Liver (tissue), 9 donors: ENCODE results near the gene CHAT. TPM values are rescaled to one million over a fixed set of nuclear protein-coding genes. Genes with fewer than 3 reads are reported as not detected.

Experiments used
- DNase-seq: peaks from one replicate; pipeline ENCODE4 v3.0.0-alpha.2; 2017; ENCODE audit warnings: low spot score
- H3K27ac ChIP-seq, 2 donors: one replicate each; pipeline ENCODE4 v1.7.0; 2013; ENCODE audit warnings: inconsistent platforms in 2 of 2, low read length in 2 of 2, control low read depth in 1 of 2, low read depth in 1 of 2, mild to moderate bottlenecking in 1 of 2
- H3K27me3 ChIP-seq, 4 donors: one replicate each; pipeline versions ENCODE4 v1.6.1 to v1.7.0; 2013; ENCODE audit warnings: low read length in 3 of 4, inconsistent platforms in 1 of 4, mild to moderate bottlenecking in 1 of 4, moderate library complexity in 1 of 4; ENCODE audit not compliant: control insufficient read depth in 4 of 4, insufficient read depth in 4 of 4
- H3K36me3 ChIP-seq, 4 donors: one replicate each; pipeline versions ENCODE4 v1.6.1 to v1.7.0; 2013; ENCODE audit warnings: low read length in 3 of 4, mild to moderate bottlenecking in 3 of 4, low read depth in 1 of 4, moderate library complexity in 1 of 4; ENCODE audit not compliant: control insufficient read depth in 4 of 4, insufficient read depth in 3 of 4
- H3K4me1 ChIP-seq, 4 donors: one replicate each; pipeline versions ENCODE4 v1.6.1 to v1.7.0; 2013; ENCODE audit warnings: low read length in 3 of 4, mild to moderate bottlenecking in 3 of 4, moderate library complexity in 1 of 4; ENCODE audit not compliant: control insufficient read depth in 4 of 4, insufficient read depth in 4 of 4
- H3K4me3 ChIP-seq, 3 donors: one replicate each; pipeline versions ENCODE4 v1.6.1 to v1.7.0; 2013; ENCODE audit warnings: low read length in 3 of 3, control low read depth in 1 of 3, low read depth in 1 of 3, mild to moderate bottlenecking in 1 of 3
- H3K9ac ChIP-seq, 2 donors: one replicate each; pipeline ENCODE4 v1.7.0; 2013; ENCODE audit warnings: low read length in 2 of 2, mild to moderate bottlenecking in 2 of 2, moderate library complexity in 2 of 2, control low read depth in 1 of 2, low read depth in 1 of 2
- H3K9me3 ChIP-seq, 4 donors: one replicate each; pipeline versions ENCODE4 v1.6.1 to v1.7.0; 2013; ENCODE audit warnings: low read length in 3 of 4; ENCODE audit not compliant: control insufficient read depth in 4 of 4
- EGR1 ChIP-seq, 2 donors: IDR thresholded peaks; 2 replicates each; pipeline ENCODE4 v1.6.1; 2016 to 2018; ENCODE audit warnings: antibody characterized with exemption in 2 of 2, low read depth in 2 of 2
- FOXA1 ChIP-seq: IDR thresholded peaks from 2 replicates; pipeline ENCODE4 v1.6.1; 2016; ENCODE audit warnings: antibody characterized with exemption
- FOXA2 ChIP-seq: IDR thresholded peaks from 2 replicates; pipeline ENCODE4 v1.6.1; 2016; ENCODE audit warnings: antibody characterized with exemption
- GABPA ChIP-seq, 2 donors: IDR thresholded peaks in 1 of 2; conservative IDR thresholded peaks in 1 of 2; 2 replicates each; pipeline ENCODE4 v1.6.1; 2016; ENCODE audit warnings: antibody characterized with exemption in 2 of 2, mild to moderate bottlenecking in 1 of 2, moderate library complexity in 1 of 2
- HNF4G ChIP-seq: IDR thresholded peaks from 2 replicates; pipeline ENCODE4 v1.6.1; 2016; ENCODE audit warnings: antibody characterized with exemption
- JUND ChIP-seq, 2 donors: IDR thresholded peaks; 2 replicates each; pipeline ENCODE4 v1.6.1; 2016; ENCODE audit warnings: antibody characterized with exemption in 2 of 2
- NR2F2 ChIP-seq: IDR thresholded peaks from 2 replicates; pipeline ENCODE4 v1.6.1; 2016; ENCODE audit warnings: antibody characterized with exemption
- RXRA ChIP-seq, 2 donors: IDR thresholded peaks; 2 replicates each; pipeline ENCODE4 v1.6.1; 2017 to 2018; ENCODE audit warnings: antibody characterized with exemption in 2 of 2, mild to moderate bottlenecking in 1 of 2
- SP1 ChIP-seq: IDR thresholded peaks from 2 replicates; pipeline ENCODE4 v1.6.1; 2018; ENCODE audit warnings: antibody characterized with exemption, mild to moderate bottlenecking
- TAF1 ChIP-seq: conservative IDR thresholded peaks from 2 replicates; pipeline ENCODE4 v1.6.1; 2016; ENCODE audit warnings: antibody characterized with exemption, mild to moderate bottlenecking
- YY1 ChIP-seq: IDR thresholded peaks from 2 replicates; pipeline ENCODE4 v1.6.1; 2016; ENCODE audit warnings: antibody characterized with exemption, mild to moderate bottlenecking
- WGBS: extraction: QIAGEN DNeasy Blood & Tissue Kit; methylation state at CpG from one replicate; pipeline ENCODE4 v1.1.7; 2013; 5-methylcytosine and 5-hydroxymethylcytosine counted together
- polyA plus RNA-seq, 2 donors: library from polyadenylated mRNA; stranded (reverse) in 1 of 2; unstranded in 1 of 2; fragments of 200-250 nt in 1 of 2; fragments of >200 nt in 1 of 2; fragmentation: Nextera tagmentation in 1 of 2; extraction: Ambion mirVana in 1 of 2; gene quantifications; one replicate each; pipeline versions ENCODE4 v1.2.1 to v1.2.3, GENCODE V29; 2013 to 2015
- total RNA-seq, 2 donors: library from RNA; depleted of rRNA; stranded (reverse); fragments of >200 nt; gene quantifications; one replicate each; pipeline ENCODE4 v1.2.3, GENCODE V29; 2014
- TF ChIP-seq, protein P1 (sequence below): IDR thresholded peaks from 2 replicates; pipeline ENCODE4 v1.6.1; 2016; ENCODE audit warnings: antibody characterized with exemption
- TF ChIP-seq, protein P2 (sequence below): IDR thresholded peaks from 2 replicates; pipeline ENCODE4 v1.6.1; 2016; ENCODE audit warnings: antibody characterized with exemption
- TF ChIP-seq, protein P3 (sequence below): fragments of 150-350 bp; IDR thresholded peaks from 2 replicates; pipeline ENCODE4 v1.5.1; 2017; ENCODE audit warnings: improper control_type of control experiment, low read depth, low read length; ENCODE audit not compliant: missing input control
- TF ChIP-seq, protein P4 (sequence below): IDR thresholded peaks from 2 replicates; pipeline ENCODE4 v1.6.1; 2016; ENCODE audit warnings: antibody characterized with exemption
- TF ChIP-seq, protein P5 (sequence below): IDR thresholded peaks from 2 replicates; pipeline ENCODE4 v1.6.1; 2016; ENCODE audit warnings: antibody characterized with exemption, mild to moderate bottlenecking
- donor health status: healthy.
- donor health status: healthy.
- donor health status: healthy.
- donor health status: healthy.
- donor health status: healthy.

CHAT gene
- total and polyA plus RNA-seq, 4 donors: not detected

DNA sequence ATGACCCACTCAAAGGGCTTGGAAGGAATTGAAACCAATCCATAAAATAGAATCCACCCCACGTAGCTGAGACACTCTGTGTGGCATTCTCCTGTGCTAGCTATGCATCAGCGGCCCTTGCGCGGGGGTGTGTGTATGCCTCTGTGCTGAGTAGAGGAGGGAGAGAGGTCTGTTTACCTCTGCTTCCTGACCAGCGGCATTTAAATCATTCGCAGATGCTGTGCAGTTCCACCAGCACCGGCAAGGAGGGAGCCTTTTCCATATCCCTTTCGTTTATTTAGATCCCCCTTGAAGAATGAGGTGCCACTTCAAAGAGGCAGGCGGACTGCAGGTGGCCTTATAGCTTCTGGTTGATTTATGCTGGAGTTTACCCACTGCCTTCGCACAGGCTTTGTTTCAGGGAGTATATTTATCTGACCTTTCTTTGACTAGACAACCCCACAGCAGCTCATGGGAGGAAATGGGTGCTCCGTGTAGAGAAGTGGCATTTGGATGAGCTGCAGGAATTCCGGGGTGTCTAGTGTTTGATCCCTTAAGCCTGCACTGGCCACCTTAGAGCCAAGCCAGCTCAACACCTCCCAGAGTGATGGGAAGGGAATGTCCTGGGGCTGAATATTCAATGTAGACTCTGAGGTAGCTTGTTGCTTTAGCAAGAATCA, 77.0 kb downstream of the CHAT start:
- Histone ChIP-seq H3K9ac (no peak overlapping the region), H3K36me3 (no peaks in the 10 kb centered on the region), H3K27me3 (peaks cover 0 to 18% (median 6%) of the 10 kb centered on the region in 4 donors), H3K4me3 (no peak overlapping the region), H3K4me1 (no peaks in the 10 kb centered on the region), H3K27ac (no peak overlapping the region), H3K9me3 (peaks cover 0 to 5% (median under 1%) of the 10 kb centered on the region in 4 donors)
- no peak for TF ChIP-seq FOXA1
- TF ChIP-seq, protein P1, sequence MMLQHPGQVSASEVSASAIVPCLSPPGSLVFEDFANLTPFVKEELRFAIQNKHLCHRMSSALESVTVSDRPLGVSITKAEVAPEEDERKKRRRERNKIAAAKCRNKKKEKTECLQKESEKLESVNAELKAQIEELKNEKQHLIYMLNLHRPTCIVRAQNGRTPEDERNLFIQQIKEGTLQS: no peak
- TF ChIP-seq, protein P2, sequence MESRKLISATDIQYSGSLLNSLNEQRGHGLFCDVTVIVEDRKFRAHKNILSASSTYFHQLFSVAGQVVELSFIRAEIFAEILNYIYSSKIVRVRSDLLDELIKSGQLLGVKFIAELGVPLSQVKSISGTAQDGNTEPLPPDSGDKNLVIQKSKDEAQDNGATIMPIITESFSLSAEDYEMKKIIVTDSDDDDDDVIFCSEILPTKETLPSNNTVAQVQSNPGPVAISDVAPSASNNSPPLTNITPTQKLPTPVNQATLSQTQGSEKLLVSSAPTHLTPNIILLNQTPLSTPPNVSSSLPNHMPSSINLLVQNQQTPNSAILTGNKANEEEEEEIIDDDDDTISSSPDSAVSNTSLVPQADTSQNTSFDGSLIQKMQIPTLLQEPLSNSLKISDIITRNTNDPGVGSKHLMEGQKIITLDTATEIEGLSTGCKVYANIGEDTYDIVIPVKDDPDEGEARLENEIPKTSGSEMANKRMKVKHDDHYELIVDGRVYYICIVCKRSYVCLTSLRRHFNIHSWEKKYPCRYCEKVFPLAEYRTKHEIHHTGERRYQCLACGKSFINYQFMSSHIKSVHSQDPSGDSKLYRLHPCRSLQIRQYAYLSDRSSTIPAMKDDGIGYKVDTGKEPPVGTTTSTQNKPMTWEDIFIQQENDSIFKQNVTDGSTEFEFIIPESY: no peak
- no peak for TF ChIP-seq YY1
- TF ChIP-seq GABPA (IDR thresholded peaks at IDR 0.05 in 1 of 2, conservative IDR thresholded peaks at IDR 0.05 in 1 of 2): no peak
- TF ChIP-seq NR2F2: no peak
- TF ChIP-seq SP1: no peak
- no peak for TF ChIP-seq FOXA2
- TF ChIP-seq, protein P3, sequence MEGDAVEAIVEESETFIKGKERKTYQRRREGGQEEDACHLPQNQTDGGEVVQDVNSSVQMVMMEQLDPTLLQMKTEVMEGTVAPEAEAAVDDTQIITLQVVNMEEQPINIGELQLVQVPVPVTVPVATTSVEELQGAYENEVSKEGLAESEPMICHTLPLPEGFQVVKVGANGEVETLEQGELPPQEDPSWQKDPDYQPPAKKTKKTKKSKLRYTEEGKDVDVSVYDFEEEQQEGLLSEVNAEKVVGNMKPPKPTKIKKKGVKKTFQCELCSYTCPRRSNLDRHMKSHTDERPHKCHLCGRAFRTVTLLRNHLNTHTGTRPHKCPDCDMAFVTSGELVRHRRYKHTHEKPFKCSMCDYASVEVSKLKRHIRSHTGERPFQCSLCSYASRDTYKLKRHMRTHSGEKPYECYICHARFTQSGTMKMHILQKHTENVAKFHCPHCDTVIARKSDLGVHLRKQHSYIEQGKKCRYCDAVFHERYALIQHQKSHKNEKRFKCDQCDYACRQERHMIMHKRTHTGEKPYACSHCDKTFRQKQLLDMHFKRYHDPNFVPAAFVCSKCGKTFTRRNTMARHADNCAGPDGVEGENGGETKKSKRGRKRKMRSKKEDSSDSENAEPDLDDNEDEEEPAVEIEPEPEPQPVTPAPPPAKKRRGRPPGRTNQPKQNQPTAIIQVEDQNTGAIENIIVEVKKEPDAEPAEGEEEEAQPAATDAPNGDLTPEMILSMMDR: no peak
- TF ChIP-seq JUND (IDR thresholded peaks at IDR 0.05): no peak
- TF ChIP-seq, protein P4, sequence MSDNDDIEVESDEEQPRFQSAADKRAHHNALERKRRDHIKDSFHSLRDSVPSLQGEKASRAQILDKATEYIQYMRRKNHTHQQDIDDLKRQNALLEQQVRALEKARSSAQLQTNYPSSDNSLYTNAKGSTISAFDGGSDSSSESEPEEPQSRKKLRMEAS: no peak
- TF ChIP-seq TAF1: no peak
- TF ChIP-seq HNF4G: no peak
- 18% methylated on average over 12 of the region's 12 CpGs for WGBS
- DNase-seq: no peak

DNA sequence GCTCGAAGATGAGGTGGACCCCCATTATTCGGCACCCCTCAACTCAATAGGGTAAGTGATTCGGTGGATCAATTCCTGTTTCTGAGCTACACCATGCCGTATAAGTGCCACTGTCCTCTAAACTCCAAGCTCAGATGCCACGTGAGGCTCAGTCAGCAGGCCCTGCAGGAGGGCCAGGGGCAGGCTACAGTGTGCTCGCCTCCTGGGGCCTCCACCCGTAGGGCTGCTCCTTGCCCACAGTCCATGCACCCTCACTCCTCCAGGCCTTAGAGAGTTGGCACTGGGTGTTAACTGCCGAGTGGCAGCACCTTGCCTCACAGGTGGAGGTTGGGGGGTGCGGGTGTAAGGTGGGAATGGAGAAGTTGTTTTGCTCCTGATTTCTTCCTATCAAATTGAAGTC, 77.8 kb downstream of the CHAT start:
- TF ChIP-seq SP1 (no peak), FOXA2 (no peak), FOXA1 (no peak), RXRA (IDR thresholded peaks at IDR 0.05) (no peak), JUND (IDR thresholded peaks at IDR 0.05) (no peak), EGR1 (IDR thresholded peaks at IDR 0.05; ENCODE audit: low read depth in 2 of 2) (no peak), HNF4G (no peak), NR2F2 (no peak), TAF1 (no peak)
- TF ChIP-seq, protein P5, sequence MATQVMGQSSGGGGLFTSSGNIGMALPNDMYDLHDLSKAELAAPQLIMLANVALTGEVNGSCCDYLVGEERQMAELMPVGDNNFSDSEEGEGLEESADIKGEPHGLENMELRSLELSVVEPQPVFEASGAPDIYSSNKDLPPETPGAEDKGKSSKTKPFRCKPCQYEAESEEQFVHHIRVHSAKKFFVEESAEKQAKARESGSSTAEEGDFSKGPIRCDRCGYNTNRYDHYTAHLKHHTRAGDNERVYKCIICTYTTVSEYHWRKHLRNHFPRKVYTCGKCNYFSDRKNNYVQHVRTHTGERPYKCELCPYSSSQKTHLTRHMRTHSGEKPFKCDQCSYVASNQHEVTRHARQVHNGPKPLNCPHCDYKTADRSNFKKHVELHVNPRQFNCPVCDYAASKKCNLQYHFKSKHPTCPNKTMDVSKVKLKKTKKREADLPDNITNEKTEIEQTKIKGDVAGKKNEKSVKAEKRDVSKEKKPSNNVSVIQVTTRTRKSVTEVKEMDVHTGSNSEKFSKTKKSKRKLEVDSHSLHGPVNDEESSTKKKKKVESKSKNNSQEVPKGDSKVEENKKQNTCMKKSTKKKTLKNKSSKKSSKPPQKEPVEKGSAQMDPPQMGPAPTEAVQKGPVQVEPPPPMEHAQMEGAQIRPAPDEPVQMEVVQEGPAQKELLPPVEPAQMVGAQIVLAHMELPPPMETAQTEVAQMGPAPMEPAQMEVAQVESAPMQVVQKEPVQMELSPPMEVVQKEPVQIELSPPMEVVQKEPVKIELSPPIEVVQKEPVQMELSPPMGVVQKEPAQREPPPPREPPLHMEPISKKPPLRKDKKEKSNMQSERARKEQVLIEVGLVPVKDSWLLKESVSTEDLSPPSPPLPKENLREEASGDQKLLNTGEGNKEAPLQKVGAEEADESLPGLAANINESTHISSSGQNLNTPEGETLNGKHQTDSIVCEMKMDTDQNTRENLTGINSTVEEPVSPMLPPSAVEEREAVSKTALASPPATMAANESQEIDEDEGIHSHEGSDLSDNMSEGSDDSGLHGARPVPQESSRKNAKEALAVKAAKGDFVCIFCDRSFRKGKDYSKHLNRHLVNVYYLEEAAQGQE: no peak
- TF ChIP-seq, protein P1: no peak
- H3K4me1 ChIP-seq: no peaks in the 10 kb centered on the region
- H3K27me3 ChIP-seq: peaks cover 0 to 18% (median 6%) of the 10 kb centered on the region in 4 donors
- peaks cover 0 to 5% (median under 1%) of the 10 kb centered on the region in 4 donors for H3K9me3 ChIP-seq
- no peaks in the 10 kb centered on the region for H3K36me3 ChIP-seq
- H3K4me3 ChIP-seq: no peak overlapping the region
- H3K27ac ChIP-seq: no peak overlapping the region
- DNase-seq: no peak
- no peak overlapping the region for H3K9ac ChIP-seq
- 40% methylated on average over 9 of the region's 9 CpGs for WGBS
